ENCODE results near the gene M1AP. TPM values are rescaled to one million over a fixed set of nuclear protein-coding genes. Genes with fewer than 3 reads are reported as not detected.

M1AP gene
- total and polyA plus RNA-seq, 2 of the 8 experiments (the other 6 are each of a cell fraction or from before 2014, with no cell fraction given): 4.8 TPM

DNA sequence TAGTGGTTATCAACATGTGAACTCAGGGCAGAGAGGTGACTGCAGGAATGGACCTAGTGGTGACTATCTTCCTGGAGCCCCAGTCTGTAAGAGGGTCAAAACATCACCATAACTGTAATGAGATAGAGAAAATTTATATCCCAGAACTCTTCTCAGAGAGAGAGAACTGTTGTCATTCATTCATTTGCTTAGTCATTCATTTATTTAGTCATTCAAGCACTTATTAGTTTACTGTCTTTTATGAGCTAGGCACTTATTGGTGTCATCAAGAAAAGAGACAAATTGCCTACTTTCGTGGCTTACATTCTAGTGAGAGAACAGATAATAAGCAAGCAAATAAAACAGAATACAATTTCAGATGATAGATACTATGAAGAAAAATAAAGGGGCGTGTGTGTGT lies 59.5 kb downstream of the M1AP start:
- H3K23ac ChIP-seq (ENCODE audit: insufficient read length): no peak overlapping the region
- 79% methylated on average over 2 of the region's 2 CpGs; no CpG with 5 or more reads in 1 of the 2 experiments for WGBS, 2 experiments (ENCODE audit: extremely low coverage in 1 of 2, insufficient coverage in 1 of 2, insufficient read length in 1 of 2, insufficient replicate concordance in 2 of 2, low coverage in 1 of 2, low lambda C conversion rate in 2 of 2, missing lambda C conversion rate in 1 of 2)
- H3K36me3 ChIP-seq (ENCODE audit: control insufficient read depth in 2 of 4, insufficient read depth in 4 of 4, low read length in 3 of 4): no peaks in the 10 kb centered on the region
- TF ChIP-seq NRF1 (IDR thresholded peaks at IDR 0.05; ENCODE audit: low read depth, low read length): no peak
- TF ChIP-seq JUN (IDR thresholded peaks at IDR 0.05; ENCODE audit: low read depth, low read length): no peak
- TF ChIP-seq, protein P1, sequence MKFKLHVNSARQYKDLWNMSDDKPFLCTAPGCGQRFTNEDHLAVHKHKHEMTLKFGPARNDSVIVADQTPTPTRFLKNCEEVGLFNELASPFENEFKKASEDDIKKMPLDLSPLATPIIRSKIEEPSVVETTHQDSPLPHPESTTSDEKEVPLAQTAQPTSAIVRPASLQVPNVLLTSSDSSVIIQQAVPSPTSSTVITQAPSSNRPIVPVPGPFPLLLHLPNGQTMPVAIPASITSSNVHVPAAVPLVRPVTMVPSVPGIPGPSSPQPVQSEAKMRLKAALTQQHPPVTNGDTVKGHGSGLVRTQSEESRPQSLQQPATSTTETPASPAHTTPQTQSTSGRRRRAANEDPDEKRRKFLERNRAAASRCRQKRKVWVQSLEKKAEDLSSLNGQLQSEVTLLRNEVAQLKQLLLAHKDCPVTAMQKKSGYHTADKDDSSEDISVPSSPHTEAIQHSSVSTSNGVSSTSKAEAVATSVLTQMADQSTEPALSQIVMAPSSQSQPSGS (IDR thresholded peaks at IDR 0.05; ENCODE audit: low read length): no peak
- no peak for TF ChIP-seq CBX8 (IDR thresholded peaks at IDR 0.05; ENCODE audit: borderline replicate concordance, low read depth, low read length)
- TF ChIP-seq, protein P2, sequence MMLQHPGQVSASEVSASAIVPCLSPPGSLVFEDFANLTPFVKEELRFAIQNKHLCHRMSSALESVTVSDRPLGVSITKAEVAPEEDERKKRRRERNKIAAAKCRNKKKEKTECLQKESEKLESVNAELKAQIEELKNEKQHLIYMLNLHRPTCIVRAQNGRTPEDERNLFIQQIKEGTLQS (IDR thresholded peaks at IDR 0.05; ENCODE audit: insufficient read depth, low read depth, low read length): no peak
- TF ChIP-seq RAD21 (IDR thresholded peaks at IDR 0.05 in 1 of 2, conservative IDR thresholded peaks at IDR 0.05 in 1 of 2; ENCODE audit: low read depth in 2 of 2, low read length in 2 of 2): no peak
- no peak for TF ChIP-seq CREB1 (IDR thresholded peaks at IDR 0.05)
- TF ChIP-seq, protein P3, sequence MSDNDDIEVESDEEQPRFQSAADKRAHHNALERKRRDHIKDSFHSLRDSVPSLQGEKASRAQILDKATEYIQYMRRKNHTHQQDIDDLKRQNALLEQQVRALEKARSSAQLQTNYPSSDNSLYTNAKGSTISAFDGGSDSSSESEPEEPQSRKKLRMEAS (IDR thresholded peaks at IDR 0.05): no peak
- TF ChIP-seq KDM5A (IDR thresholded peaks at IDR 0.05; ENCODE audit: low read length): no peak
- no peak for TF ChIP-seq BACH1 (IDR thresholded peaks at IDR 0.05; ENCODE audit: low read length)
- no peak for TF ChIP-seq CBX5 (IDR thresholded peaks at IDR 0.05; ENCODE audit: low read depth, low read length)
- no peak for TF ChIP-seq EGR1 (IDR thresholded peaks at IDR 0.05; ENCODE audit: borderline replicate concordance, low read depth, low read length)
- POLR2A ChIA-PET (ENCODE audit: partially characterized antibody): interaction anchor here (0.7 to 1.6 kb wide), 3 partner anchors 82 to 106 kb away, joined by 3 read pairs; partner anchors contain the start of genes CCDC142, LBX2 and TTC31
- no peak overlapping the region for H2AFZ ChIP-seq (ENCODE audit: low read length)
- no peaks in the 10 kb centered on the region for H4K20me1 ChIP-seq (replicated peaks in 1 of 2; ENCODE audit: control insufficient read depth in 1 of 2, insufficient read depth in 2 of 2, low read length in 2 of 2)
- H3K4me1 ChIP-seq (replicated peaks in 1 of 4; ENCODE audit: control insufficient read depth in 3 of 4, insufficient read depth in 4 of 4, low read length in 3 of 4): peaks cover 0 to 1% (median under 1%) of the 10 kb centered on the region in 4 experiments; a peak in 1 of 7 replicates
- H2BK20ac ChIP-seq (ENCODE audit: low read length): no peak overlapping the region
- H2AK5ac ChIP-seq (ENCODE audit: low read depth, low read length): no peak overlapping the region
- no peak overlapping the region for H2BK15ac ChIP-seq (ENCODE audit: low read length)
- no peaks in the 10 kb centered on the region for H3K23me2 ChIP-seq (ENCODE audit: low read depth, low read length)
- H2BK120ac ChIP-seq (replicated peaks; ENCODE audit: low read depth, low read length): no peak overlapping the region
- H2BK5ac ChIP-seq (ENCODE audit: low read depth, low read length): no peak overlapping the region
- no peak overlapping the region for H3K27ac ChIP-seq (ENCODE audit: low read depth, low read length)
- H3K27me3 ChIP-seq (replicated peaks in 1 of 4; ENCODE audit: control insufficient read depth in 3 of 4, extremely low read depth in 1 of 4, insufficient read depth in 3 of 4, low read length in 3 of 4): no peaks in the 10 kb centered on the region
- FAIRE-seq (no peak), DNase-seq (ENCODE audit: low read depth in 1 of 2, low spot score in 2 of 2) (no peak)
- no peak overlapping the region for H4K8ac ChIP-seq (ENCODE audit: extremely low read depth, insufficient read depth, low read length)
- no peak overlapping the region for H4K5ac ChIP-seq (ENCODE audit: insufficient read length, low read depth, low read length)
- H3K18ac ChIP-seq (ENCODE audit: extremely low read depth, low read length): no peak overlapping the region
- H4K91ac ChIP-seq (replicated peaks; ENCODE audit: insufficient read length, low read length): no peak overlapping the region
- no peak overlapping the region for H3K14ac ChIP-seq (ENCODE audit: insufficient read length)
- no peak overlapping the region for H3K9ac ChIP-seq (replicated peaks in 1 of 4; ENCODE audit: extremely low read depth in 1 of 4, low read depth in 3 of 4, low read length in 3 of 4)
- no peaks in the 10 kb centered on the region for H3K79me1 ChIP-seq (ENCODE audit: low read depth, low read length)
- H3K56ac ChIP-seq (replicated peaks; ENCODE audit: insufficient read length, low read depth, low read length): no peak overlapping the region
- H3K4ac ChIP-seq (replicated peaks; ENCODE audit: insufficient read length, low read depth, low read length): no peak overlapping the region
- H3K79me2 ChIP-seq (ENCODE audit: control insufficient read depth in 1 of 2, insufficient read depth in 2 of 2, low read length in 2 of 2): no peaks in the 10 kb centered on the region
- H3K9me3 ChIP-seq (ENCODE audit: insufficient read depth in 2 of 2, low read depth in 1 of 2, low read length in 1 of 2): no peaks in the 10 kb centered on the region
- no peak overlapping the region for H3K4me2 ChIP-seq (ENCODE audit: insufficient read depth in 1 of 2, low read depth in 2 of 2, low read length in 2 of 2)
- no peak overlapping the region for H2BK12ac ChIP-seq (ENCODE audit: low read depth, low read length)
- CTCF ChIA-PET (ENCODE audit: partially characterized antibody): interaction anchor here (0.5 to 12.2 kb wide), 32 partner anchors 8 to 265 kb away, joined by 3 to 158 read pairs (median 6); partner anchors contain the start of genes AUP1, CCDC142, HTRA2 and LBX2
- no peak overlapping the region for H3K4me3 ChIP-seq (ENCODE audit: extremely low read depth in 1 of 4, insufficient read depth in 2 of 4, low read depth in 3 of 4, low read length in 4 of 4)
